AG04450 (cell line): Measurements from ENCODE around the gene PRPF4. TPM values are rescaled to one million over a fixed set of nuclear protein-coding genes. Genes with fewer than 3 reads are reported as not detected.
"Not testable (repeated sequence)": the region's sequence is repeated elsewhere in the genome, so short reads cannot be mapped to it uniquely, and the experiment has no call there.

ENCODE experiments used
- CTCF ChIA-PET: fragments of 300-600, 350-600 bp; formaldehyde crosslinking; extraction: SDS; loops from one replicate; lab custom pipeline; 2022; ENCODE audit warnings: antibody characterized with exemption, inconsistent platforms; lab: Charles Lee
- POLR2A ChIA-PET: fragments of 350-600 bp; formaldehyde crosslinking; extraction: SDS; loops from one replicate; lab custom pipeline; 2021; ENCODE audit warnings: antibody characterized with exemption, inconsistent platforms; lab: Yijun Ruan, JAX
- DNase-seq: peaks from one replicate; pipeline ENCODE4 v3.0.0-alpha.2; 2011; ENCODE audit warnings: low read depth, low spot score
- H3K27ac ChIP-seq: one replicate; pipeline ENCODE4 v1.5.1; 2012; ENCODE audit warnings: low read depth, low read length, control low read depth
- H3K27me3 ChIP-seq: one replicate; pipeline ENCODE4 v1.6.0; 2012; ENCODE audit warnings: low read length; ENCODE audit not compliant: control insufficient read depth, insufficient read depth
- H3K4me3 ChIP-seq: 2 replicates; pipeline ENCODE4 v1.5.1; 2011; ENCODE audit warnings: mild to moderate bottlenecking, low read depth, low read length, control low read depth
- H3K9me3 ChIP-seq: 2 replicates; pipeline ENCODE4 v1.5.1; 2012; ENCODE audit warnings: low read length; ENCODE audit not compliant: control insufficient read depth, insufficient read depth
- CTCF ChIP-seq: IDR thresholded peaks from 2 replicates; pipeline ENCODE4 v1.5.1; 2011; ENCODE audit warnings: low read depth, low read length, control low read depth, inconsistent platforms
- polyA plus RNA-seq: library from polyadenylated mRNA; depleted of rRNA; stranded (reverse); fragments of >200 nt; gene quantifications from 2 replicates; pipeline ENCODE4 v1.2.3, GENCODE V29; 2011

Gene PRPF4
- polyA plus RNA-seq, 1 experiment = 20.9 TPM

- H3K9me3 ChIP-seq = no peaks in the 10 kb centered on the region; the same call in 1 of the 2 replicates
- H3K4me3 ChIP-seq = no peak overlapping the region
- CTCF ChIA-PET = no interaction called here
- TF ChIP-seq CTCF = no peak
- no peak for DNase-seq
- no peaks in the 10 kb centered on the region for H3K27me3 ChIP-seq
- H3K27ac ChIP-seq = no peak overlapping the region
- POLR2A ChIA-PET = no interaction called here
Measured at GRCh38 chr9:113278840-113279239, 3.4 kb downstream of the PRPF4 start.

- TF ChIP-seq CTCF = no peak
- H3K27ac ChIP-seq = no peak overlapping the region
- no peak for DNase-seq
- POLR2A ChIA-PET = no interaction called here
- no peaks in the 10 kb centered on the region for H3K27me3 ChIP-seq
- no peaks in the 10 kb centered on the region for H3K9me3 ChIP-seq
- CTCF ChIA-PET = no interaction called here
- H3K4me3 ChIP-seq = no peak overlapping the region
Measured at GRCh38 chr9:113281356-113281755, 5.9 kb downstream of the PRPF4 start.

GRCh38 chr9:113289091-113289490, 13.6 kb downstream of the PRPF4 start:
- TF ChIP-seq CTCF = no peak
- CTCF ChIA-PET = no interaction called here
- POLR2A ChIA-PET = no interaction called here
- H3K4me3 ChIP-seq = no peak overlapping the region
- no peaks in the 10 kb centered on the region for H3K27me3 ChIP-seq
- no peaks in the 10 kb centered on the region for H3K9me3 ChIP-seq
- DNase-seq = no peak
- no peak overlapping the region for H3K27ac ChIP-seq

GRCh38 chr9:113290052-113290607, 14.7 kb downstream of the PRPF4 start:
- ChIA-PET CTCF (no interaction called here), POLR2A (interaction anchor here (0.7 kb wide), 1 partner anchor 13 kb away, joined by 4 read pairs; no protein-coding TSS in a partner anchor)
- no peak for TF ChIP-seq CTCF
- no peak overlapping the region for H3K4me3 ChIP-seq
- no peak overlapping the region for H3K27ac ChIP-seq
- no peaks in the 10 kb centered on the region for H3K27me3 ChIP-seq
- no peaks in the 10 kb centered on the region for H3K9me3 ChIP-seq
- DNase-seq = no peak

- no peak for DNase-seq
- TF ChIP-seq CTCF = no peak
- Histone ChIP-seq H3K9me3 (no peaks in the 10 kb centered on the region; the same call in 1 of the 2 replicates), H3K27ac (peak overlapping the region; percentile 61), H3K4me3 (no peak overlapping the region), H3K27me3 (peaks cover 4% of the 10 kb centered on the region)
- ChIA-PET CTCF (no interaction called here), POLR2A (interaction anchor here (0.5 kb wide), 1 partner anchor 112 kb away, joined by 4 read pairs; no protein-coding TSS in a partner anchor)
Measured at GRCh38 chr9:113293285-113293878, 17.9 kb downstream of the PRPF4 start.

GRCh38 chr9:113296247-113296646, 20.8 kb downstream of the PRPF4 start:
- not testable (repeated sequence) for H3K4me3 ChIP-seq, H3K27ac ChIP-seq, H3K9me3 ChIP-seq, DNase-seq
- ChIA-PET POLR2A (interaction anchor here (0.6 kb wide), 1 partner anchor 298 kb away, joined by 4 read pairs; no protein-coding TSS in a partner anchor), CTCF (interaction anchor here (1.1 to 1.3 kb wide), 2 partner anchors 21 to 105 kb away, joined by 3 read pairs; no protein-coding TSS in a partner anchor)
- peaks cover 20% of the 10 kb centered on the region for H3K27me3 ChIP-seq
